Activated T-cell treated with anti-CD3 and anti-CD28 coated beads for 4 hours (primary cell): Measurements from ENCODE around the gene GRK3.

ENCODE experiments used
- DNase-seq: peaks from one replicate; pipeline ENCODE4 v3.0.0-alpha.2; 2020

The GRK3 gene

GRCh38 chr22:25763239-25763777 is 198.8 kb downstream of the GRK3 start:
- DNase-seq = no peak

- no peak for DNase-seq
These were observed 200.0 kb downstream of the GRK3 start for GRCh38 chr22:25764270-25765015.

- no peak for DNase-seq
These were observed 200.5 kb downstream of the GRK3 start for GRCh38 chr22:25765016-25765367.

GRCh38 chr22:25765801-25766200 is 201.3 kb downstream of the GRK3 start:
- no peak for DNase-seq

GRCh38 chr22:25766418-25766817 is 201.9 kb downstream of the GRK3 start:
- no peak for DNase-seq

GRCh38 chr22:25770333-25770732 is 205.9 kb downstream of the GRK3 start:
- no peak for DNase-seq

- no peak for DNase-seq
These were observed 207.8 kb downstream of the GRK3 start for GRCh38 chr22:25772288-25772687.

- no peak for DNase-seq
These were observed 210.1 kb downstream of the GRK3 start for GRCh38 chr22:25774575-25775026.

GRCh38 chr22:25775531-25775930 is 211.1 kb downstream of the GRK3 start:
- DNase-seq = no peak

GRCh38 chr22:25777411-25777810 is 212.9 kb downstream of the GRK3 start:
- no peak for DNase-seq

GRCh38 chr22:25777870-25778269 is 213.4 kb downstream of the GRK3 start:
- DNase-seq = no peak
